Panc1 (cell line): ENCODE measurements around the gene DPM1. TPM values are rescaled to one million over a fixed set of nuclear protein-coding genes. Genes with fewer than 3 reads are reported as not detected.

Source experiments
- ATAC-seq: fragments of 200-7000 bp; cut with Tn5 transposase; 2 replicates; pipeline ENCODE4 v1.9.1; 2020; ENCODE audit warnings: mild to moderate bottlenecking, moderate library complexity
- BruUV-seq: library from RNA; stranded (reverse); fragments of 400-500 nt; replicated peaks from 2 replicates; lab custom pipeline; 2021; lab: Mats Ljungman, UMichigan
- CTCF ChIA-PET: fragments of 300-600 bp; sonication (Branson Sonifier 250); formaldehyde crosslinking; loops from one replicate; lab custom pipeline; 2022; ENCODE audit warnings: antibody characterized with exemption; lab: Charles Lee
- POLR2A ChIA-PET: fragments of 300-600 bp; sonication (Branson Sonifier 250); formaldehyde crosslinking; loops from one replicate; lab custom pipeline; 2022; ENCODE audit warnings: antibody characterized with exemption; lab: Charles Lee
- DNase-seq: peaks from one replicate; pipeline ENCODE4 v3.0.0-alpha.2; 2010; ENCODE audit warnings: low read depth, low spot score
- H3K27ac ChIP-seq: 2 replicates; pipeline ENCODE4 v1.5.1; 2011; ENCODE audit warnings: mild to moderate bottlenecking, low read length, inconsistent platforms
- H3K27me3 ChIP-seq: fragments of 200-500 bp; sonication (Bioruptor generic); 2 replicates; pipeline ENCODE4 v1.6.0; 2014; ENCODE audit warnings: low read length, inconsistent platforms; ENCODE audit not compliant: control insufficient read depth, insufficient read depth
- H3K36me3 ChIP-seq: fragments of 200-500 bp; sonication (Bioruptor generic); 2 replicates; pipeline ENCODE4 v1.5.1; 2014; ENCODE audit warnings: inconsistent platforms, mild to moderate bottlenecking, low read length, moderate library complexity; ENCODE audit not compliant: control insufficient read depth, insufficient read depth
- H3K4me1 ChIP-seq: 2 replicates; pipeline ENCODE4 v1.5.1; 2011; ENCODE audit warnings: inconsistent platforms, mild to moderate bottlenecking, low read length, moderate library complexity; ENCODE audit not compliant: control insufficient read depth, insufficient read depth
- H3K4me3 ChIP-seq, 2 experiments: 2 replicates each; pipeline ENCODE4 v1.5.1; 2011 to 2012; ENCODE audit warnings: low read depth in 2 of 2, low read length in 2 of 2, mild to moderate bottlenecking in 2 of 2, inconsistent platforms in 1 of 2, moderate library complexity in 1 of 2
- H3K9me3 ChIP-seq: fragments of 200-500 bp; sonication (Bioruptor generic); 2 replicates; pipeline ENCODE4 v1.5.1; 2014; ENCODE audit warnings: low read depth, mild to moderate bottlenecking, inconsistent platforms, low read length, moderate library complexity; ENCODE audit not compliant: control insufficient read depth, insufficient read depth
- CTCF ChIP-seq: fragments of 450-650 bp; IDR thresholded peaks from 2 replicates; pipeline ENCODE4 v1.5.1; 2017; ENCODE audit warnings: mild to moderate bottlenecking
- POLR2AphosphoS5 ChIP-seq: IDR thresholded peaks from 2 replicates; pipeline ENCODE4 v1.6.1; 2012; ENCODE audit warnings: mild to moderate bottlenecking, low read depth, low read length, moderate library complexity
- REST ChIP-seq, 2 experiments: IDR thresholded peaks; 2 replicates each; pipeline ENCODE4 v1.6.1; 2011 to 2012; ENCODE audit warnings: low read depth in 2 of 2, control low read depth in 1 of 2, low read length in 1 of 2, mild to moderate bottlenecking in 1 of 2, moderate library complexity in 1 of 2; ENCODE audit not compliant: insufficient read depth in 1 of 2
- SIN3A ChIP-seq: IDR thresholded peaks from 2 replicates; pipeline ENCODE4 v1.6.1; 2012; ENCODE audit warnings: low read depth, mild to moderate bottlenecking, low read length, moderate library complexity, borderline replicate concordance; ENCODE audit not compliant: insufficient read depth
- TCF7L2 ChIP-seq: IDR thresholded peaks from 2 replicates; pipeline ENCODE4 v1.6.1; 2011; ENCODE audit warnings: mild to moderate bottlenecking, low read depth, low read length, inconsistent platforms
- in situ Hi-C: cut with HindIII; loops from 2 replicates; pipeline ENCODE4 v1.10.0; 2016; ENCODE audit warnings: low sequenced_read_pairs, low pct_unique_long_range_greater_than_20kb
- intact Hi-C: fragments of 100-400 bp; cut with micrococcal nuclease; formaldehyde crosslinking; loops from one replicate; pipeline ENCODE4 v1.10.0; 2022; ENCODE audit not compliant: unreplicated experiment
- total RNA-seq: library from RNA; stranded (reverse); gene quantifications from one replicate; pipeline ENCODE4 v1.2.1, GENCODE V29; 2021; ENCODE audit not compliant: unreplicated experiment

DPM1 gene
- total RNA-seq, 1 experiment from 2014 or later: 50.2 TPM

- H3K27ac ChIP-seq: no peak overlapping the region
- H3K4me3 ChIP-seq: no peak overlapping the region
- intact Hi-C loops: no loop called here
- ATAC-seq (no peak), DNase-seq (no peak)
- no peaks in the 10 kb centered on the region for H3K27me3 ChIP-seq
- in situ Hi-C loops: no loop called here
- H3K36me3 ChIP-seq: no peaks in the 10 kb centered on the region
- ChIA-PET CTCF (no interaction called here), POLR2A (no interaction called here)
- BruUV-seq: no TSS peak
- H3K9me3 ChIP-seq: no peaks in the 10 kb centered on the region
- TF ChIP-seq POLR2AphosphoS5: no peak
- TF ChIP-seq SIN3A: no peak
- TF ChIP-seq CTCF: no peak
- TF ChIP-seq REST (IDR thresholded peaks at IDR 0.05; ENCODE audit: insufficient read depth in 1 of 2, low read depth in 2 of 2, low read length in 1 of 2): no peak
- no peak for TF ChIP-seq TCF7L2
- no peaks in the 10 kb centered on the region for H3K4me1 ChIP-seq
Observed at GRCh38 chr20:50969912-50970311, 11.6 kb upstream of the DPM1 start.

GRCh38 chr20:50969435-50969834 lies 11.1 kb upstream of the DPM1 start:
- no TSS peak for BruUV-seq
- in situ Hi-C loops: no loop called here
- Histone ChIP-seq H3K9me3 (no peaks in the 10 kb centered on the region), H3K27me3 (no peaks in the 10 kb centered on the region), H3K4me1 (no peaks in the 10 kb centered on the region), H3K36me3 (no peaks in the 10 kb centered on the region), H3K4me3 (no peak overlapping the region), H3K27ac (no peak overlapping the region)
- intact Hi-C loops: no loop called here
- ATAC-seq (no peak), DNase-seq (no peak)
- TF ChIP-seq TCF7L2 (no peak), REST (IDR thresholded peaks at IDR 0.05; ENCODE audit: insufficient read depth in 1 of 2, low read depth in 2 of 2, low read length in 1 of 2) (no peak)
- ChIA-PET CTCF (no interaction called here), POLR2A (no interaction called here)
